Measurements from ENCODE around the gene TMEM147.

TMEM147 gene

GRCh38 chr19:35551091-35551810 lies 5.8 kb downstream of the TMEM147 start:
- no peak for TF ChIP-seq CTCF (IDR thresholded peaks at IDR 0.05; ENCODE audit: insufficient read depth, low read length, poor library complexity, severe bottlenecking)
- no peaks in the 10 kb centered on the region for H3K27me3 ChIP-seq (replicated peaks; ENCODE audit: control insufficient read depth, insufficient read depth, low read length)
- no peak overlapping the region for H3K4me3 ChIP-seq (replicated peaks; ENCODE audit: low read depth, low read length)
- DNase-seq (ENCODE audit: extremely low read depth, insufficient read length), result no peak
- peaks cover 6% of the 10 kb centered on the region; the same call in 1 of the 2 replicates for H3K36me3 ChIP-seq (ENCODE audit: control insufficient read depth, insufficient read depth, low read length)

- no peak overlapping the region for H3K4me3 ChIP-seq (replicated peaks; ENCODE audit: low read depth, low read length)
- no peak for TF ChIP-seq CTCF (IDR thresholded peaks at IDR 0.05; ENCODE audit: insufficient read depth, low read length, poor library complexity, severe bottlenecking)
- H3K27me3 ChIP-seq (replicated peaks; ENCODE audit: control insufficient read depth, insufficient read depth, low read length), result no peaks in the 10 kb centered on the region
- H3K36me3 ChIP-seq (ENCODE audit: control insufficient read depth, insufficient read depth, low read length), result peaks cover 6% of the 10 kb centered on the region; the same call in 1 of the 2 replicates
- DNase-seq (ENCODE audit: extremely low read depth, insufficient read length), result no peak
These were observed 7.3 kb downstream of the TMEM147 start for GRCh38 chr19:35552534-35553384.

DNA sequence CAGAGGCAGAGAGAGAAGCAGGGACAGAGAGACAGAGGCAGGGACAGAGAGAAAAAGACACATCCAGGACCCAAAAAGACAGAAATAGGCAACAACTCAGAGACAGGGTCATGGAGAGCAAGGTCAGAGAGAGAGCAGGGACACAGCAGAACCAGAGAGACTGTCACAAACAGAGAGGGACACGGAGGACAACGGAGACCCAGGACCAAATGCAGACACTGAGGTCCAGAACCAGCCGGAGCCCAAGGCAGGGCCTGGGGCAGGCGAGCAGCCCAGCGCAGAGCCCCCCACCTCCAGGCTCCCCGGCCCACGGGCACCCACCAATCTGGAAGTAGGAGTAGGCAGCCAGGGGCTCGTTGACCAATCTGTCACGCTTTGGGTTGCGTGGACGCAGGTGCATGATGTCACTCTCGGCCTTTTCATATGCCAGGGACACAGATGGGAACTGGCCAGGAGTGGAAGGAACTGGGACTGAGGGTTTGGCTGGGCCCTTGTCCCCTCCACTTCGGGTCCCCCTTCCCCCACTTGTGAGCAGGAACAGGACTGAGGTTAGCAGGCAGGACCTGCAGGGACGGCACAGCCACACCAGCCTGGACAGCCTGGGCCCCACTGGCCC lies 8.1 kb downstream of the TMEM147 start:
- Histone ChIP-seq H3K36me3 (ENCODE audit: control insufficient read depth, insufficient read depth, low read length) (peaks cover 6% of the 10 kb centered on the region; the same call in 1 of the 2 replicates), H3K27me3 (replicated peaks; ENCODE audit: control insufficient read depth, insufficient read depth, low read length) (no peaks in the 10 kb centered on the region; the same call in 1 of the 2 replicates), H3K4me3 (replicated peaks; ENCODE audit: low read depth, low read length) (no peak overlapping the region)
- no peak for DNase-seq (ENCODE audit: extremely low read depth, insufficient read length)
- no peak for TF ChIP-seq CTCF (IDR thresholded peaks at IDR 0.05; ENCODE audit: insufficient read depth, low read length, poor library complexity, severe bottlenecking)

DNA sequence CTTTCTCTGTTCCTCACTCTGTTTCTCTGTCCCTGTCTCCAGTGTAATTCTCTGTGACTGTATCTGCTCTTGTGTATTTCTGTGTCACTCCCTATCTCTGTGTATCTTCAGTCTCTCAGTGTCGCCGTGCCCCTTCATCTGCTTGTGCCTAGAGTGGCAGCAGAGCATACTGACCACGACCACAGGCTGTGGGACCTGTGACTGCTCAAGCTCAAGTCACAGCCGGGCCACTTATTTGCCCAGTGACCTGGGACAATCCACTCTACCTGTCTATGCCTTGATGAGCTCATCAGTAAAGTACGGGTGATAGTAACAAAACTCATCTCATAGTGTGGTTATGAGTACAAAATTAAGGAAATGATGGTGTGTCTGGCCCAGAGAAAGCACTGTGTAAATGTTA lies 8.7 kb downstream of the TMEM147 start:
- Histone ChIP-seq H3K4me3 (replicated peaks; ENCODE audit: low read depth, low read length) (no peak overlapping the region), H3K36me3 (ENCODE audit: control insufficient read depth, insufficient read depth, low read length) (peaks cover 6% of the 10 kb centered on the region; the same call in 1 of the 2 replicates), H3K27me3 (replicated peaks; ENCODE audit: control insufficient read depth, insufficient read depth, low read length) (no peaks in the 10 kb centered on the region; the same call in 1 of the 2 replicates)
- TF ChIP-seq CTCF (IDR thresholded peaks at IDR 0.05; ENCODE audit: insufficient read depth, low read length, poor library complexity, severe bottlenecking), result no peak
- DNase-seq (ENCODE audit: extremely low read depth, insufficient read length), result no peak

DNA sequence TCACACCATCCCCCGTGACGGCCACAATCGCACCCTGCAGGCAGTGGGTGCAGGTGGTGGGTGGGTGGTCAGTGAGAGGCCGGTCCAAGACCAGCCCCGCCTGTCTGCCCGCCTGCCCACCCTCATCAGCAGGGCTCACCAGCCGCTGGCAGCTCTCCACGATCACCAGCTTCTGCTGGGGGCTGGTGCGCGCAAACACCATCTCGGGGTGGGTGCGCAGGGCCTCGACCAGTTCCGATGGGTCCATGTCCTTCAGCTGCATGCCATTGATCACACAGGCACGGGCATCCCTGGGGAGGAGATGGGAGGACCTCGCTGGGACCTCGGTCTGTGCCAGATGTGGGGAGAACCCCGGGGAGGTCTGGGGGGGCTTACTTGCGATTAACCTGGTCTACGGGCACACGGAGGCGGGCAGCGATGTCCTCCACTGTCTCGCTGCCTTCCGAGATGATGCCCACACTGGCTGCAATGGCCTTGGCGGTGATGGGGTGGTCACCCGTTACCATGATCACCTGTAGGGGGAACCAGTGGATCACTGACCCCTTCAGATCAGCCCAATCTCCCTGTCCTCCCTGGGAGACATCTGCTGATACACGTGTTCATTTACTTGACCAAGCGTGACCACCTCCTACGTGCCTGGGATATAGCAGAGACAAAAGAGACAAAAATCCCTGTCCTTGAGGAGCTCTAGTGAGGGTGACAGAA lies 10.0 kb downstream of the TMEM147 start:
- H3K4me3 ChIP-seq (replicated peaks; ENCODE audit: low read depth, low read length), result no peak overlapping the region
- TF ChIP-seq CTCF (IDR thresholded peaks at IDR 0.05; ENCODE audit: insufficient read depth, low read length, poor library complexity, severe bottlenecking), result peak; percentile 43
- peaks cover 2% of the 10 kb centered on the region; the same call in 1 of the 2 replicates for H3K36me3 ChIP-seq (ENCODE audit: control insufficient read depth, insufficient read depth, low read length)
- DNase-seq (ENCODE audit: extremely low read depth, insufficient read length), result no peak
- no peaks in the 10 kb centered on the region; the same call in 1 of the 2 replicates for H3K27me3 ChIP-seq (replicated peaks; ENCODE audit: control insufficient read depth, insufficient read depth, low read length)
